H1 (cell line): ENCODE measurements around the gene CDX2. TPM values are rescaled to one million over a fixed set of nuclear protein-coding genes. Genes with fewer than 3 reads are reported as not detected.

Experiments used
- CTCF ChIA-PET: fragments of 300-600 bp; sonication (Branson Sonifier 250); formaldehyde crosslinking; loops from one replicate; lab custom pipeline; 2021; ENCODE audit not compliant: partially characterized antibody; lab: Charles Lee
- POLR2A ChIA-PET: fragments of 300-600 bp; sonication (Branson Sonifier 250); formaldehyde crosslinking; loops from one replicate; lab custom pipeline; 2021; ENCODE audit warnings: inconsistent platforms; ENCODE audit not compliant: partially characterized antibody; lab: Charles Lee
- DNase-seq, 2 experiments: peaks; one replicate each; pipeline versions ENCODE4 v3.0.0 to v3.0.0-alpha.2; 2010 to 2022; ENCODE audit warnings: low spot score in 2 of 2, low read depth in 1 of 2, mixed read lengths in 1 of 2
- FAIRE-seq: peaks from 2 replicates; lab custom pipeline; 2011; peaks lifted over from hg19 to GRCh38; lab: Jason Lieb, UNC
- H2AFZ ChIP-seq: 2 replicates; pipeline ENCODE4 v1.8.1; 2012; ENCODE audit warnings: low read length, inconsistent platforms
- H2AK5ac ChIP-seq: 2 replicates; pipeline ENCODE4 v1.6.1; 2013; ENCODE audit warnings: low read depth, low read length
- H2BK120ac ChIP-seq: replicated peaks from 2 replicates; pipeline ENCODE3; 2013; ENCODE audit warnings: low read depth, low read length, inconsistent platforms
- H2BK12ac ChIP-seq: 2 replicates; pipeline ENCODE4 v1.6.1; 2013; ENCODE audit warnings: low read depth, low read length
- H2BK15ac ChIP-seq: 2 replicates; pipeline ENCODE4 v1.6.1; 2013; ENCODE audit warnings: low read length
- H2BK20ac ChIP-seq: 2 replicates; pipeline ENCODE4 v1.6.1; 2013; ENCODE audit warnings: low read length
- H2BK5ac ChIP-seq: 2 replicates; pipeline ENCODE4 v1.6.1; 2013; ENCODE audit warnings: low read depth, low read length
- H3K14ac ChIP-seq: 2 replicates; pipeline ENCODE4 v1.6.1; 2013; ENCODE audit warnings: inconsistent platforms; ENCODE audit not compliant: insufficient read length
- H3K18ac ChIP-seq: 2 replicates; pipeline ENCODE4 v1.6.1; 2013; ENCODE audit warnings: low read length; ENCODE audit errors: extremely low read depth
- H3K23ac ChIP-seq: 2 replicates; pipeline ENCODE4 v1.6.1; 2013; ENCODE audit warnings: inconsistent platforms; ENCODE audit not compliant: insufficient read length
- H3K23me2 ChIP-seq: 2 replicates; pipeline ENCODE4 v1.6.1; 2013; ENCODE audit warnings: low read depth, low read length
- H3K27ac ChIP-seq: 2 replicates; pipeline ENCODE4 v1.6.1; 2011; ENCODE audit warnings: low read depth, low read length, inconsistent platforms
- H3K27me3 ChIP-seq, 4 experiments: replicated peaks in 1 of 4; 1 replicate in 1 of 4; 2 replicates in 3 of 4; pipeline versions ENCODE4 v1.6.1 to v1.8.1; 2011 to 2013; ENCODE audit warnings: low read length in 3 of 4, mild to moderate bottlenecking in 3 of 4, inconsistent platforms in 2 of 4, mixed read lengths in 2 of 4, moderate library complexity in 1 of 4; ENCODE audit not compliant: control insufficient read depth in 3 of 4, insufficient read depth in 3 of 4; ENCODE audit errors: extremely low read depth in 1 of 4
- H3K36me3 ChIP-seq, 4 experiments: 2 replicates each; pipeline versions ENCODE4 v1.6.1 to v1.8.1; 2011 to 2013; ENCODE audit warnings: mild to moderate bottlenecking in 4 of 4, low read length in 3 of 4, moderate library complexity in 2 of 4, control low read depth in 1 of 4, inconsistent platforms in 1 of 4; ENCODE audit not compliant: insufficient read depth in 4 of 4, control insufficient read depth in 2 of 4
- H3K4ac ChIP-seq: replicated peaks from 2 replicates; pipeline ENCODE3; 2013; ENCODE audit warnings: low read length, low read depth, mixed read lengths, inconsistent platforms; ENCODE audit not compliant: insufficient read length
- H3K4me1 ChIP-seq, 4 experiments: replicated peaks in 1 of 4; 1 replicate in 1 of 4; 2 replicates in 3 of 4; pipeline versions ENCODE4 v1.6.1 to v1.8.1; 2011 to 2013; ENCODE audit warnings: low read length in 3 of 4, inconsistent platforms in 2 of 4, mixed read lengths in 1 of 4; ENCODE audit not compliant: insufficient read depth in 4 of 4, control insufficient read depth in 3 of 4
- H3K4me2 ChIP-seq, 2 experiments: 2 replicates each; pipeline versions ENCODE4 v1.6.1 to v1.8.1; 2011 to 2013; ENCODE audit warnings: low read depth in 2 of 2, low read length in 2 of 2, control low read depth in 1 of 2, inconsistent platforms in 1 of 2, mild to moderate bottlenecking in 1 of 2; ENCODE audit not compliant: insufficient read depth in 1 of 2
- H3K4me3 ChIP-seq, 4 experiments: fragments of 200-600, 300-600 bp in 1 of 4; sonication (generic), shearing (Covaris generic), sonication (Bioruptor Twin) in 1 of 4; 2 replicates each; pipeline versions ENCODE4 v1.5.1 to v1.8.1; 2011 to 2016; ENCODE audit warnings: low read length in 4 of 4, low read depth in 3 of 4, control low read depth in 2 of 4, inconsistent platforms in 2 of 4, mild to moderate bottlenecking in 2 of 4, mixed read lengths in 1 of 4, moderate library complexity in 1 of 4; ENCODE audit not compliant: insufficient read depth in 2 of 4; ENCODE audit errors: extremely low read depth in 1 of 4
- H3K56ac ChIP-seq: replicated peaks from 2 replicates; pipeline ENCODE3; 2013; ENCODE audit warnings: low read depth, mild to moderate bottlenecking, mixed read lengths, low read length, inconsistent platforms; ENCODE audit not compliant: insufficient read length
- H3K79me1 ChIP-seq: 2 replicates; pipeline ENCODE4 v1.6.1; 2013; ENCODE audit warnings: low read depth, low read length, control low read depth
- H3K79me2 ChIP-seq, 2 experiments: 2 replicates each; pipeline versions ENCODE4 v1.6.1 to v1.8.1; 2012 to 2013; ENCODE audit warnings: low read length in 2 of 2, mild to moderate bottlenecking in 2 of 2, inconsistent platforms in 1 of 2; ENCODE audit not compliant: insufficient read depth in 2 of 2, control insufficient read depth in 1 of 2
- H3K9ac ChIP-seq, 4 experiments: replicated peaks in 1 of 4; 1 replicate in 1 of 4; 2 replicates in 3 of 4; pipeline versions ENCODE4 v1.6.1 to v1.8.1; 2011 to 2013; ENCODE audit warnings: low read depth in 3 of 4, low read length in 3 of 4, control low read depth in 2 of 4, mild to moderate bottlenecking in 2 of 4, moderate library complexity in 2 of 4, inconsistent platforms in 1 of 4; ENCODE audit errors: extremely low read depth in 1 of 4
- H3K9me3 ChIP-seq, 2 experiments: 2 replicates each; pipeline versions ENCODE4 v1.6.1 to v1.8.1; 2012 to 2013; ENCODE audit warnings: mild to moderate bottlenecking in 2 of 2, moderate library complexity in 2 of 2, control low read depth in 1 of 2, inconsistent platforms in 1 of 2, low read depth in 1 of 2, low read length in 1 of 2, mixed read lengths in 1 of 2; ENCODE audit not compliant: insufficient read depth in 2 of 2
- H4K20me1 ChIP-seq, 2 experiments: replicated peaks in 1 of 2; 2 replicates each; pipeline versions ENCODE3 to v1.8.1; 2011 to 2013; ENCODE audit warnings: inconsistent platforms in 2 of 2, low read length in 2 of 2, mild to moderate bottlenecking in 1 of 2; ENCODE audit not compliant: insufficient read depth in 2 of 2, control insufficient read depth in 1 of 2
- H4K5ac ChIP-seq: 2 replicates; pipeline ENCODE4 v1.6.1; 2013; ENCODE audit warnings: low read length, low read depth, mixed read lengths, inconsistent platforms; ENCODE audit not compliant: insufficient read length
- H4K8ac ChIP-seq: 2 replicates; pipeline ENCODE4 v1.8.0; 2013; ENCODE audit warnings: mild to moderate bottlenecking, moderate library complexity, low read length, inconsistent platforms; ENCODE audit not compliant: insufficient read depth; ENCODE audit errors: extremely low read depth
- H4K91ac ChIP-seq: replicated peaks from 2 replicates; pipeline ENCODE3; 2013; ENCODE audit warnings: low read length, mixed read lengths, inconsistent platforms; ENCODE audit not compliant: insufficient read length
- ASH2L ChIP-seq: fragments of 200-600, 300-600 bp; sonication (generic); IDR thresholded peaks from one replicate; pipeline ENCODE4 v1.7.1; 2017; ENCODE audit warnings: low read length
- CHD1 ChIP-seq: IDR thresholded peaks from 2 replicates; pipeline ENCODE4 v1.6.1; 2012; ENCODE audit warnings: low read depth, low read length, improper control_type of control experiment
- CTBP2 ChIP-seq: IDR thresholded peaks from 2 replicates; pipeline ENCODE4 v1.7.0; 2011; ENCODE audit warnings: borderline replicate concordance, mild to moderate bottlenecking, moderate library complexity, mixed read lengths, low read length; ENCODE audit not compliant: insufficient read depth, insufficient read length
- GTF2F1 ChIP-seq: IDR thresholded peaks from 2 replicates; pipeline ENCODE4 v1.6.1; 2012; ENCODE audit warnings: low read depth, low read length, improper control_type of control experiment, borderline replicate concordance
- HDAC2 ChIP-seq, 2 experiments: fragments of 300-600 bp in 1 of 2; sonication (generic) in 1 of 2; IDR thresholded peaks; 2 replicates each; pipeline ENCODE4 v1.6.1; 2011 to 2012; ENCODE audit warnings: low read depth in 2 of 2, low read length in 2 of 2, mild to moderate bottlenecking in 2 of 2, moderate library complexity in 2 of 2, borderline replicate concordance in 1 of 2, inconsistent platforms in 1 of 2
- KDM4A ChIP-seq: IDR thresholded peaks from one replicate; pipeline ENCODE4 v1.7.1; 2012; ENCODE audit warnings: low read depth, mild to moderate bottlenecking, moderate library complexity, low read length, inconsistent platforms; ENCODE audit not compliant: severe bottlenecking
- RAD21 ChIP-seq, 2 experiments: IDR thresholded peaks in 1 of 2; conservative IDR thresholded peaks in 1 of 2; 2 replicates each; pipeline ENCODE4 v1.6.1; 2011; ENCODE audit warnings: low read depth in 2 of 2, low read length in 2 of 2, improper control_type of control experiment in 1 of 2, inconsistent platforms in 1 of 2, mild to moderate bottlenecking in 1 of 2, moderate library complexity in 1 of 2
- RNF2 ChIP-seq: fragments of 200-900, 300-1000 bp; sonication (generic); IDR thresholded peaks from 2 replicates; pipeline ENCODE4 v1.7.1; 2016; ENCODE audit warnings: borderline replicate concordance, low read depth, mild to moderate bottlenecking, antibody characterized with exemption, low read length; ENCODE audit not compliant: poor library complexity, severe bottlenecking; ENCODE audit errors: missing control alignments
- WGBS, 2 experiments: shearing (Covaris generic) in 1 of 2; methylation state at CpG; one replicate each; pipeline versions ENCODE4 v1.1.6 to v1.1.7; 2013 to 2015; ENCODE audit warnings: low lambda C conversion rate in 2 of 2, mixed read lengths in 2 of 2, inconsistent platforms in 1 of 2, low coverage in 1 of 2, missing lambda C conversion rate in 1 of 2; ENCODE audit not compliant: insufficient replicate concordance in 2 of 2, insufficient coverage in 1 of 2, insufficient read length in 1 of 2; ENCODE audit errors: extremely low coverage in 1 of 2, missing lambda C conversion rate in 1 of 2; 5-methylcytosine and 5-hydroxymethylcytosine counted together
- polyA plus RNA-seq, 7 experiments: library from polyadenylated mRNA; depleted of rRNA in 3 of 7; stranded (reverse) in 5 of 7; unstranded in 2 of 7; fragments of >200 nt in 5 of 7; fragments of 200-250 nt in 2 of 7; gene quantifications; 1 replicate in 5 of 7; 2 replicates in 1 of 7; 4 replicates in 1 of 7; pipeline versions ENCODE4 v1.2.1 to v1.2.3, GENCODE V29; 2011 to 2013; ENCODE audit warnings: missing spikeins in 2 of 7, mixed read lengths in 2 of 7
- total RNA-seq: library from RNA; stranded (reverse); fragmentation: NEBNext Ultra II Directional; extraction: Animal tissue kit (Norgen Biotek cat#: 25700); gene quantifications from 2 replicates; pipeline ENCODE4 v1.2.1, GENCODE V29; 2021
- TF ChIP-seq, protein P1 (sequence below): IDR thresholded peaks from 2 replicates; pipeline ENCODE4 v1.6.1; 2012; ENCODE audit warnings: inconsistent platforms

CDX2 gene
- total and polyA plus RNA-seq, 2 of the 8 experiments (the other 6 are each of a cell fraction or from before 2014, with no cell fraction given): 0.09 TPM; not detected in 1

DNA sequence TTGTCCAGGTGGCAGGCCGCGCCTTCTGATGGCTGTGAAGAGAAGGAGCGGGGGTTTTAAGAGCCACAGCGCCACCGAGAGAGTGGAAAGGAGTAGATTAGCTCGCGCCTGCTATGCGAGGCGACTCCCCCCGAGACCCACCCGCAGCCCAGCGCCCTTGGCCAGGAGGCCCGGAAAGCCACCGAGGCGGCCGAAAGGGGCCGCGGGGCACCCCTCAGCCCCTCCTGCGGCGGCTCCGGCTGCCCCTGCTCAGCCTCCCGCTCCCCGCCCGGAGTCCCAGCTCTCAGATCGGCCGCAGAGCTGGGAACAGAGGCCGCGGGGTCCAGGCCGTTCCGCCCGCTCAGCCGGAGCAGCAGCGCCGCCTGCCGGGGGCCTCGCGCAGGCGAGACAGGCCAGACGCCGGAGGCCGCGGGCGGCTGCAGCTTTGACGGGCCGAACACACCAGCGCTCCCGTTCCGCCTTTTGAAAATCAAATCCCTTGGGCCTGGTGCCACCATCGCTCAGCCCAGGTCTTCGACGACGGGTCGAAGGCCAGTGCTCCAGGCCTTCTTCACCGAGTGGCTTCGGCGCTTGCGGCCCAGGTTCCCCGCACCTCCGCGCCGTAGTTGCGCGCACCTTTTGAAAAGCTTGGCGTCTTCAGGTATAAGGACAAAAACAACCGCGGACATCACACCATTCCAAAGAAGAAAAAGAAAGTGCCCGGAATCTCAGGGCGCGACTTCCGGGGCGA lies 15.3 kb downstream of the CDX2 start:
- 1% methylated on average over 51 of the region's 71 CpGs; no CpG with 5 or more reads in 1 of the 2 experiments for WGBS, 2 experiments
- peaks cover 6 to 11% of the 10 kb centered on the region in 2 experiments for H4K20me1 ChIP-seq
- no peaks in the 10 kb centered on the region for H3K79me1 ChIP-seq
- ChIA-PET POLR2A (interaction anchor here (0.8 to 1.5 kb wide), 5 partner anchors 11 to 333 kb away, joined by 3 to 6 read pairs (median 3); partner anchors contain the start of gene PDX1), CTCF (interaction anchor here (0.5 to 8.6 kb wide), 47 partner anchors 9 to 952 kb away, joined by 3 to 150 read pairs (median 5); partner anchors contain the start of genes CDX2, PDX1 and URAD)
- H2BK20ac ChIP-seq: no peak overlapping the region
- H2BK15ac ChIP-seq: no peak overlapping the region
- peak overlapping the region; percentile 5 to 61 (median 42) for H3K4me3 ChIP-seq
- FAIRE-seq (no peak), DNase-seq (peak in 1 of 2 experiments; percentile 95)
- peak overlapping the region; percentile 2 to 88 for H3K4me2 ChIP-seq
- H4K8ac ChIP-seq: peak overlapping the region; percentile 68; the same call in 1 of the 2 replicates
- H2BK12ac ChIP-seq: no peak overlapping the region
- H3K9me3 ChIP-seq: no peaks in the 10 kb centered on the region; a peak in 1 of 4 replicates
- H3K4me1 ChIP-seq: peaks cover 0 to 5% (median 3%) of the 10 kb centered on the region in 4 experiments; a peak in 4 of 7 replicates
- no peak overlapping the region for H3K9ac ChIP-seq
- no peak overlapping the region for H3K23ac ChIP-seq
- peaks cover 57 to 86% (median 73%) of the 10 kb centered on the region in 4 experiments for H3K27me3 ChIP-seq
- no peak overlapping the region for H3K27ac ChIP-seq
- no peak overlapping the region for H2AK5ac ChIP-seq
- no peak overlapping the region for H4K91ac ChIP-seq
- H3K4ac ChIP-seq: no peak overlapping the region
- no peak overlapping the region for H4K5ac ChIP-seq
- no peak overlapping the region for H3K56ac ChIP-seq
- H3K23me2 ChIP-seq: peaks cover 1% of the 10 kb centered on the region; the same call in 1 of the 2 replicates
- no peak overlapping the region for H3K14ac ChIP-seq
- no peak overlapping the region for H2BK120ac ChIP-seq
- no peak overlapping the region; the same call in 1 of the 2 replicates for H3K18ac ChIP-seq
- H3K79me2 ChIP-seq: no peaks in the 10 kb centered on the region
- H2BK5ac ChIP-seq: no peak overlapping the region
- H2AFZ ChIP-seq: no peak overlapping the region
- no peaks in the 10 kb centered on the region; a peak in 1 of 8 replicates for H3K36me3 ChIP-seq
- TF ChIP-seq ASH2L: peak; percentile 46
- peak; percentile 91 to 93 for TF ChIP-seq RAD21 (IDR thresholded peaks at IDR 0.05 in 1 of 2, conservative IDR thresholded peaks at IDR 0.05 in 1 of 2; ENCODE audit: low read depth in 2 of 2, low read length in 2 of 2)
- peak; percentile 86 for TF ChIP-seq CTBP2
- TF ChIP-seq GTF2F1: no peak
- 0 out of 4 replicates have a peak, but pooled peaks of 1 of the 2 experiments have one; percentile 21 for TF ChIP-seq HDAC2 (IDR thresholded peaks at IDR 0.05; ENCODE audit: borderline replicate concordance in 1 of 2, low read depth in 2 of 2, low read length in 2 of 2)
- peak; percentile 62 for TF ChIP-seq KDM4A
- TF ChIP-seq, protein P1, sequence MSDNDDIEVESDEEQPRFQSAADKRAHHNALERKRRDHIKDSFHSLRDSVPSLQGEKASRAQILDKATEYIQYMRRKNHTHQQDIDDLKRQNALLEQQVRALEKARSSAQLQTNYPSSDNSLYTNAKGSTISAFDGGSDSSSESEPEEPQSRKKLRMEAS: peak; percentile 38; the same call in 1 of the 2 replicates
- peak; percentile 10 for TF ChIP-seq RNF2
- no peak for TF ChIP-seq CHD1
